22Rv1 (cell line): ENCODE measurements around the gene IGSF9B.

Source experiments
- CTCF ChIP-seq: fragments of 450-650 bp; IDR thresholded peaks from 2 replicates; pipeline ENCODE4 v1.5.1; 2017; ENCODE audit warnings: mild to moderate bottlenecking
- ZFX ChIP-seq: fragments of 450-650 bp; IDR thresholded peaks from 2 replicates; pipeline ENCODE4 v1.6.1; 2017; ENCODE audit warnings: antibody characterized with exemption, borderline replicate concordance

DNA sequence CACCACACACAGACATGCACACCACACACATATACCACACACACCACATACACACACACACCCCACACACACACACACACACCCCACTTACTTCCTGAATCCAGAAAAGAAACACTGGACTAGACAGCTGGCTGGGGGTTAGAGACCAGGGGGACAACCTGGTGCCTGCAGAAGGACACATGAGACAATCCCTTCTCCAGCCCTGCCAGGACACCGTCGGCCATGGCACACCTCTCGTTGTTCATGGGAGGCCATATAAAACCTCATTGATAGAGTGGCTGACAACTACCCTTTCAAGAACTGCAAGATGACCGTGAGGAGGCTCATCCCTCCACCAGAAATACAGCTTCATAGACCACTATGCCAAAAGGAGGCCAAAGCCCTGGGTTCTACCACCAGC, 54.3 kb downstream of the IGSF9B start:
- TF ChIP-seq CTCF = no peak
- no peak for TF ChIP-seq ZFX
